Measurements from ENCODE around the gene GUSB.
"Not testable (repeated sequence)": the region's sequence is repeated elsewhere in the genome, so short reads cannot be mapped to it uniquely, and the experiment has no call there.

GRCh38 chr7:65988503-65988902, 6.5 kb upstream of the GUSB start:
- not testable (repeated sequence) for TF ChIP-seq CTCF (IDR thresholded peaks at IDR 0.05); POLR2A (IDR thresholded peaks at IDR 0.05); EP300 (IDR thresholded peaks at IDR 0.05; ENCODE audit: low read depth)
